GM23248 (cell line): ENCODE measurements around the gene AGAP2. TPM values are rescaled to one million over a fixed set of nuclear protein-coding genes. Genes with fewer than 3 reads are reported as not detected.

Experiments used
- DNase-seq: peaks from one replicate; pipeline ENCODE4 v3.0.0-alpha.2; 2015
- H2AFZ ChIP-seq: fragments of 200-600 bp; sonication (generic); 2 replicates; pipeline ENCODE4 v1.6.1; 2016; ENCODE audit warnings: antibody characterized with exemption
- H3F3A ChIP-seq: fragments of 200-600 bp; sonication (generic); 2 replicates; pipeline ENCODE4 v1.6.1; 2016; ENCODE audit warnings: mild to moderate bottlenecking, antibody characterized with exemption, mixed run types; ENCODE audit not compliant: insufficient read depth
- H3K27ac ChIP-seq: fragments of 200-600 bp; sonication (generic); 2 replicates; pipeline ENCODE4 v1.5.1; 2016; ENCODE audit warnings: mild to moderate bottlenecking
- H3K27me3 ChIP-seq: fragments of 200-600 bp; sonication (generic); replicated peaks from 2 replicates; pipeline ENCODE4 v1.6.1; 2016; ENCODE audit warnings: mild to moderate bottlenecking; ENCODE audit not compliant: insufficient read depth
- H3K36me3 ChIP-seq: fragments of 200-600 bp; sonication (generic); 2 replicates; pipeline ENCODE4 v1.6.1; 2016; ENCODE audit warnings: low read depth, mild to moderate bottlenecking
- H3K4me1 ChIP-seq: fragments of 200-600 bp; sonication (generic); 2 replicates; pipeline ENCODE4 v1.6.1; 2016; ENCODE audit warnings: mild to moderate bottlenecking; ENCODE audit not compliant: insufficient read depth
- H3K4me2 ChIP-seq: fragments of 200-600 bp; sonication (generic); one replicate; pipeline ENCODE4 v1.6.1; 2016; ENCODE audit warnings: mild to moderate bottlenecking; ENCODE audit not compliant: unreplicated experiment
- H3K4me3 ChIP-seq: fragments of 200-600 bp; sonication (generic); 2 replicates; pipeline ENCODE4 v1.5.1; 2016; ENCODE audit warnings: mild to moderate bottlenecking
- H3K79me2 ChIP-seq: fragments of 200-600 bp; sonication (generic); 2 replicates; pipeline ENCODE4 v1.6.1; 2016; ENCODE audit warnings: mild to moderate bottlenecking; ENCODE audit not compliant: insufficient read depth
- H3K9ac ChIP-seq: fragments of 200-600 bp; sonication (generic); 2 replicates; pipeline ENCODE4 v1.6.1; 2016; ENCODE audit warnings: mild to moderate bottlenecking
- H3K9me2 ChIP-seq: fragments of 200-600 bp; sonication (generic); 2 replicates; pipeline ENCODE4 v1.6.1; 2016; ENCODE audit warnings: mixed run types, mild to moderate bottlenecking, moderate library complexity; ENCODE audit not compliant: insufficient read depth
- H3K9me3 ChIP-seq: fragments of 200-600 bp; sonication (generic); one replicate; pipeline ENCODE4 v1.6.1; 2017; ENCODE audit warnings: low read depth
- H4K20me1 ChIP-seq: fragments of 200-600 bp; sonication (generic); 2 replicates; pipeline ENCODE4 v1.6.0; 2016; ENCODE audit not compliant: insufficient read depth
- EZH2 ChIP-seq: fragments of 200-600 bp; sonication (generic); IDR thresholded peaks from 2 replicates; pipeline ENCODE4 v1.6.1; 2018; ENCODE audit warnings: antibody characterized with exemption, mild to moderate bottlenecking; ENCODE audit not compliant: insufficient read depth, poor library complexity, severe bottlenecking
- EZH2phosphoT487 ChIP-seq: fragments of 200-600 bp; sonication (generic); IDR thresholded peaks from 2 replicates; pipeline ENCODE4 v1.6.1; 2018; ENCODE audit warnings: antibody characterized with exemption, moderate library complexity, mild to moderate bottlenecking, low read depth; ENCODE audit not compliant: insufficient read depth
- WGBS, 2 experiments: methylation state at CpG; one replicate each; pipeline ENCODE4 v1.1.6; 2015 to 2017; ENCODE audit warnings: low lambda C conversion rate in 2 of 2, low coverage in 1 of 2; ENCODE audit errors: missing lambda C conversion rate in 2 of 2; 5-methylcytosine and 5-hydroxymethylcytosine counted together
- in situ Hi-C: fragments of 300-500 bp; cut with MboI; formaldehyde crosslinking; loops from 2 replicates; pipeline ENCODE4 v1.15.0; 2020
- polyA plus RNA-seq: library from polyadenylated mRNA; unstranded; fragments of >200 nt; fragmentation: Nextera tagmentation; extraction: Ambion mirVana; gene quantifications from 2 replicates; pipeline ENCODE4 v1.2.1, GENCODE V29; 2016
- total RNA-seq: library from RNA; depleted of rRNA; stranded (reverse); fragments of >200 nt; shearing (Covaris generic); gene quantifications from 2 replicates; pipeline ENCODE4 v1.2.3, GENCODE V29; 2014

The AGAP2 gene
- total and polyA plus RNA-seq, 2 experiments from 2014 or later: not detected

DNA sequence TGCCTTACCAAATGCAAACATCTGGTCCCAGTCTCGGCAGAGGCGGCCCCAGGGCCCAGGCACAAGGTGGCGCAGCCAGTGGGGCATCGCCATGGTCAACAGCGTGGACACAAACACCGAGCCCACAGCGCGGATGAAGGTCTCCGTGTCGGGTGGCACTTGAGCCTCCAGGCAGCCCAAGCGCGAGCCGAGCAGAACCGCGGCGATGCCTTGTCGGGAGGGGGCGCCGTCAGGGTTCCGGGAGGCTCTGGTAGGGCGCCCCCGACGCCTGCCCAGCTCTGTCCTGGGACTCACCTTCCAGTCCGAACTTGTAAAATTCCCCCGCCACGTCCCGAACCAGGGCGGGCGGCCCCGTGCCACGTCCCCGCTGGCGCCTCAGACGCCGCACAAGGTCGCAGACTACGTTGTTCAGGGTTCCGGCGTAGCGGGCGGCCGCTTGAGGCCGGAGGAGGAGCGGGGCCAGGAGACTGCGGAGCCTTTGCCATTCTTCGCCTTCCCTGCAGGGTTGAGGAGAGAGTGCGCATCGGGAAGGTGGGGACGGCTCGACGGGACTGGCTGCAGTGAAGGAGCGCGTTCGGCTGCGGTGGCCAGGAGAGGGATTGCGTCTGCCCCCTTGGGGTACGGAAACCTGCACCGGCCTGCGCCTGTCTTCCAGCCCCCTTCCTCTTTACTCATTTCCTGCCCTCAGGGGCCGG is 26.6 kb upstream of the AGAP2 start:
- no peaks in the 10 kb centered on the region for H3K9me3 ChIP-seq
- DNase-seq: peak; percentile 69
- H3K27ac ChIP-seq: no peak overlapping the region
- WGBS, 2 experiments: 1 to 4% methylated on average over 38 to 57 of the region's 60 CpGs
- H2AFZ ChIP-seq: peak overlapping the region; percentile 68
- peak overlapping the region; percentile 49 for H3K9ac ChIP-seq
- in situ Hi-C loops: no loop called here
- no peaks in the 10 kb centered on the region for H3K9me2 ChIP-seq
- peak overlapping the region; percentile 65 for H3K4me3 ChIP-seq
- H3K4me1 ChIP-seq: 0 out of 2 replicates have a peak, but pooled peaks cover 9% of the 10 kb centered on the region
- peaks cover 4% of the 10 kb centered on the region; the same call in 1 of the 2 replicates for H3F3A ChIP-seq
- H3K27me3 ChIP-seq: peaks cover 15% of the 10 kb centered on the region
- no peaks in the 10 kb centered on the region for H4K20me1 ChIP-seq
- H3K79me2 ChIP-seq: no peaks in the 10 kb centered on the region
- peak overlapping the region; percentile 73 for H3K4me2 ChIP-seq
- TF ChIP-seq EZH2: peak; percentile 18
- 0 out of 2 replicates have a peak, but pooled peaks have one; percentile 35 for TF ChIP-seq EZH2phosphoT487
- H3K36me3 ChIP-seq: no peaks in the 10 kb centered on the region

DNA sequence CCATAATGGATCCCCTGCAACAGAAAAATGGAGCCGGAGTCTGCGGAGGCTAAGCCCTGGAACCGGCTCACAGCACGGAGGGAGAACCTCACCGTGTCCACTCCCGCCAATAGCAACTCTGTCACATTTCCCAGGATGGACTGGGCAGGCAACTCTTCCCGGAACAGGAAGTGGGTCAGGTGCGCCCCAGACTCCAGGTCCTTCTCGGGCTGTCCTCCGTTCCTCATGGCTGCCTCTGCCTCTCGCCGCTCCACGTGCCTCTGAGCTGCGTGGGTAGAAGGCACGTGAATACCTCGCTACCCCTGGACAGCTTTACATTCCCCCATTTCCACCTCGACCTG is 26.1 kb upstream of the AGAP2 start:
- Histone ChIP-seq H3K9me3 (no peaks in the 10 kb centered on the region), H3K9ac (peak overlapping the region; percentile 49), H3K4me1 (0 out of 2 replicates have a peak, but pooled peaks cover 9% of the 10 kb centered on the region), H3K79me2 (no peaks in the 10 kb centered on the region), H2AFZ (peak overlapping the region; percentile 68), H3K36me3 (no peaks in the 10 kb centered on the region), H3K27ac (no peak overlapping the region), H3K4me3 (peak overlapping the region; percentile 65), H3K27me3 (peaks cover 15% of the 10 kb centered on the region), H3K9me2 (no peaks in the 10 kb centered on the region), H4K20me1 (no peaks in the 10 kb centered on the region), H3F3A (peaks cover 4% of the 10 kb centered on the region; the same call in 1 of the 2 replicates), H3K4me2 (peak overlapping the region; percentile 73)
- in situ Hi-C loops: no loop called here
- 18 to 22% methylated on average over 13 to 17 of the region's 17 CpGs for WGBS, 2 experiments
- no peak for DNase-seq
- TF ChIP-seq EZH2 (no peak), EZH2phosphoT487 (no peak)

DNA sequence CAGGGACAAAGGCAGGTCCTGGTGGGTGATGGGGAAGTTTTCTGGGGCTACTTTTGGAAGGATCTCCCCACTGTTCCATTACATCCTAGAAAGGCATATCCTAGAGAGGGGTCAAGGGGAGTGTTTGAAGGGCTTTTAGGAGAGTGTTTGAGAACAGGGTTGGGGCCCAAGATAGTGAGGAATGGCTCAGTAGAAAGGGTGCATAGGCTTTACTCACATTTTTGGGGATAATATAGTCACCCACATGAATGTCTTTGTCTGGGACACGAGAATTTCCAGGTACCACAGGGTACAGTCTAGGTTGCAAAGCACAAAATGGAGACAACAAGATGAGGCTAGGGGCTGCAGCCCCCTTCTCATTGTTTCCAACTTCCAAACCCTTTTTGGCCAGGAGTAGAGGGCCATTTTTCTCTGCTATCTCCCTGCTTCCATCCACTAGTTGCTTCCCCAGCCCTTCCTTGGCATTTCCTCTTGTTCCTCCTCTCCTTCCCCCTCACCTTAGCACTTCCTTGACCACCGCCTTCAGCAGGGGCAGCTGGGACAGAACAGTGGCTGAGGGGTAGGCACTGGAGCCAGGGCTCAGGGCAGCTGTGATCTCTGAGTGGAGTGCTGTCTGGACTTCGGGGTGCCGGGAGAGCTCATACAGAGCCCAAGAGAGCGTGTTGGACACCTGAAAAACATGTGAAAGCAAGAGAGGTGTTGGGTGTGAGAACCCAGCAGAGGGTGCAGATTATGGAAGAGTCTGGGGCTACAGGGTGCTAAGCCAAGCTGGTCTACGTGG is 25.5 kb upstream of the AGAP2 start:
- in situ Hi-C loops: no loop called here
- Histone ChIP-seq H3K27ac (no peak overlapping the region), H3K36me3 (no peaks in the 10 kb centered on the region), H3K4me2 (no peak overlapping the region), H3K9me3 (no peaks in the 10 kb centered on the region), H3F3A (peaks cover 4% of the 10 kb centered on the region; the same call in 1 of the 2 replicates), H2AFZ (no peak overlapping the region), H3K79me2 (no peaks in the 10 kb centered on the region), H4K20me1 (no peaks in the 10 kb centered on the region), H3K4me1 (0 out of 2 replicates have a peak, but pooled peaks cover 9% of the 10 kb centered on the region), H3K9ac (no peak overlapping the region), H3K4me3 (no peak overlapping the region), H3K27me3 (peaks cover 15% of the 10 kb centered on the region), H3K9me2 (no peaks in the 10 kb centered on the region)
- DNase-seq: no peak
- TF ChIP-seq EZH2 (no peak), EZH2phosphoT487 (no peak)
- WGBS, 2 experiments: 83 to 84% methylated on average over 6 of the region's 6 CpGs

DNA sequence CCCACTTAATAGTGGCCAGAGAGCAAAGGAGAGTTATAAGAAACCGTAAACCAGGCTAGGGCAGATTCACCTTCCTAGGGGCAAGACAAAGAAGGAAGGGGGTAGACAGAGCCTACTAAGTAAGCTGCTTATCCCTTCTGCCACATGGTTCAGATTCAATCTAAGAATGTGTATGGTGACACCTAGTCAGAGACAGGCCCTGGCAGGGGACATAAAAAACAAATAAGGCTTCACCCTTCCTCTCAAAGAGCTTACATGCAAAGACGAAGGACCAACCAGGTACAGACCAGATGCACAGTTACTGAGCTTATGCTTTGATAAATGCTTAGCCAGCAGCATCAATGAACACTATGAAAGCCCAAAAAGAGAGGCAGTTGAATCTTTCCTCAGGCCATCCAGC is 23.9 kb upstream of the AGAP2 start:
- Histone ChIP-seq H3F3A (peaks cover 4% of the 10 kb centered on the region; the same call in 1 of the 2 replicates), H3K27ac (no peak overlapping the region), H3K4me2 (no peak overlapping the region), H3K4me3 (no peak overlapping the region), H2AFZ (no peak overlapping the region), H3K9me2 (no peaks in the 10 kb centered on the region), H3K9ac (no peak overlapping the region), H3K4me1 (0 out of 2 replicates have a peak, but pooled peaks cover 8% of the 10 kb centered on the region), H3K27me3 (peaks cover 15% of the 10 kb centered on the region), H4K20me1 (no peaks in the 10 kb centered on the region), H3K9me3 (no peaks in the 10 kb centered on the region), H3K79me2 (no peaks in the 10 kb centered on the region), H3K36me3 (no peaks in the 10 kb centered on the region)
- in situ Hi-C loops: no loop called here
- WGBS, 2 experiments: 68 to 75% methylated on average over 2 of the region's 2 CpGs
- TF ChIP-seq EZH2phosphoT487: no peak
- no peak for DNase-seq
